ENCODE data around the gene E2F4.

- TF ChIP-seq POLR2A (IDR thresholded peaks at IDR 0.05) = no peak
- TF ChIP-seq CTCF (IDR thresholded peaks at IDR 0.05) = no peak
Observed at GRCh38 chr16:67184453-67184994, 7.4 kb upstream of the E2F4 start.

Measured in body of pancreas (tissue), 4 donors.